HL-60 (cell line): ENCODE results near the gene EDIL3.

Source experiments
- GABPA ChIP-seq: IDR thresholded peaks from 2 replicates; pipeline ENCODE4 v1.6.1; 2012; ENCODE audit warnings: low read depth
- POLR2AphosphoS5 ChIP-seq: IDR thresholded peaks from 2 replicates; pipeline ENCODE4 v1.6.1; 2012; ENCODE audit warnings: low read depth
- REST ChIP-seq: IDR thresholded peaks from 2 replicates; pipeline ENCODE4 v1.6.1; 2012; ENCODE audit warnings: low read depth; ENCODE audit not compliant: insufficient replicate concordance
- SPI1 ChIP-seq: IDR thresholded peaks from 2 replicates; pipeline ENCODE4 v1.6.1; 2012; ENCODE audit warnings: low read depth, mild to moderate bottlenecking, borderline replicate concordance
- TF ChIP-seq, protein P1 (sequence below): IDR thresholded peaks from one replicate; pipeline ENCODE4 v1.5.1; 2011; ENCODE audit warnings: low read length, control low read depth, inconsistent platforms; ENCODE audit not compliant: insufficient read depth

GRCh38 chr5:84086511-84086910 lies 298.2 kb downstream of the EDIL3 start:
- TF ChIP-seq, protein P1, sequence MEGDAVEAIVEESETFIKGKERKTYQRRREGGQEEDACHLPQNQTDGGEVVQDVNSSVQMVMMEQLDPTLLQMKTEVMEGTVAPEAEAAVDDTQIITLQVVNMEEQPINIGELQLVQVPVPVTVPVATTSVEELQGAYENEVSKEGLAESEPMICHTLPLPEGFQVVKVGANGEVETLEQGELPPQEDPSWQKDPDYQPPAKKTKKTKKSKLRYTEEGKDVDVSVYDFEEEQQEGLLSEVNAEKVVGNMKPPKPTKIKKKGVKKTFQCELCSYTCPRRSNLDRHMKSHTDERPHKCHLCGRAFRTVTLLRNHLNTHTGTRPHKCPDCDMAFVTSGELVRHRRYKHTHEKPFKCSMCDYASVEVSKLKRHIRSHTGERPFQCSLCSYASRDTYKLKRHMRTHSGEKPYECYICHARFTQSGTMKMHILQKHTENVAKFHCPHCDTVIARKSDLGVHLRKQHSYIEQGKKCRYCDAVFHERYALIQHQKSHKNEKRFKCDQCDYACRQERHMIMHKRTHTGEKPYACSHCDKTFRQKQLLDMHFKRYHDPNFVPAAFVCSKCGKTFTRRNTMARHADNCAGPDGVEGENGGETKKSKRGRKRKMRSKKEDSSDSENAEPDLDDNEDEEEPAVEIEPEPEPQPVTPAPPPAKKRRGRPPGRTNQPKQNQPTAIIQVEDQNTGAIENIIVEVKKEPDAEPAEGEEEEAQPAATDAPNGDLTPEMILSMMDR: no peak
- TF ChIP-seq POLR2AphosphoS5 (no peak), GABPA (no peak), REST (no peak), SPI1 (no peak)
